ENCODE data around the gene TPCN1.

TPCN1 gene

GRCh38 chr12:113180333-113180732 lies 40.9 kb upstream of the TPCN1 start:
- Histone ChIP-seq H3K4me3 (ENCODE audit: low read depth, low read length) (no peak overlapping the region), H3K9me3 (ENCODE audit: control insufficient read depth, insufficient read depth, low read depth, low read length) (no peaks in the 10 kb centered on the region), H3K27ac (ENCODE audit: extremely low read depth, low read depth, low read length) (no peak overlapping the region), H3K4me1 (ENCODE audit: control insufficient read depth, insufficient read depth, low read length) (no peaks in the 10 kb centered on the region; the same call in 1 of the 2 replicates), H3K36me3 (ENCODE audit: control insufficient read depth in 2 of 2, insufficient read depth in 1 of 2, low read length in 2 of 2) (peaks cover 37 to 65% of the 10 kb centered on the region in 2 experiments)
- CTCF ChIA-PET: interaction anchor here (0.6 to 1.0 kb wide), 3 partner anchors 174 to 260 kb away, joined by 3 to 6 read pairs (median 3); no protein-coding TSS in a partner anchor
- TF ChIP-seq ZNF596 (tag by site-specific recombination; IDR thresholded peaks at IDR 0.05) (no peak), TRIM28 (IDR thresholded peaks at IDR 0.05; ENCODE audit: borderline replicate concordance, low read length) (no peak), ZNF555 (tag by site-specific recombination; conservative IDR thresholded peaks at IDR 0.05) (no peak), MZF1 (tag by site-specific recombination; IDR thresholded peaks at IDR 0.05; ENCODE audit: borderline replicate concordance) (no peak), SP2 (tag by site-specific recombination; IDR thresholded peaks at IDR 0.05) (no peak), ZBTB11 (tag by site-specific recombination; conservative IDR thresholded peaks at IDR 0.05; ENCODE audit: low read depth) (no peak), ZNF621 (tag by site-specific recombination; IDR thresholded peaks at IDR 0.05) (no peak), ZNF664 (tag by site-specific recombination; IDR thresholded peaks at IDR 0.05) (no peak), ZNF692 (tag by site-specific recombination; IDR thresholded peaks at IDR 0.05) (no peak)
- POLR2A ChIA-PET: no interaction called here

GRCh38 chr12:113181975-113182374 lies 39.3 kb upstream of the TPCN1 start:
- Histone ChIP-seq H3K4me1 (ENCODE audit: control insufficient read depth, insufficient read depth, low read length) (peaks cover 3% of the 10 kb centered on the region; the same call in 1 of the 2 replicates), H3K9me3 (ENCODE audit: control insufficient read depth, insufficient read depth, low read depth, low read length) (no peaks in the 10 kb centered on the region), H3K27ac (ENCODE audit: extremely low read depth, low read depth, low read length) (no peak overlapping the region), H3K4me3 (ENCODE audit: low read depth, low read length) (no peak overlapping the region), H3K36me3 (ENCODE audit: control insufficient read depth in 2 of 2, insufficient read depth in 1 of 2, low read length in 2 of 2) (peaks cover 27 to 62% of the 10 kb centered on the region in 2 experiments)
- ChIA-PET POLR2A (no interaction called here), CTCF (no interaction called here)
- TF ChIP-seq PRDM4 (tag by site-specific recombination; IDR thresholded peaks at IDR 0.05) (no peak), ATF2 (tag by site-specific recombination; IDR thresholded peaks at IDR 0.05; ENCODE audit: low read depth) (no peak), ZNF626 (tag by site-specific recombination; IDR thresholded peaks at IDR 0.05) (no peak), ZNF221 (tag by site-specific recombination; IDR thresholded peaks at IDR 0.05; ENCODE audit: borderline replicate concordance) (no peak)

All from HEK293 (cell line).